HG03066 (cell line): Measurements from ENCODE around the gene OSCAR.

Source experiments
- ATAC-seq: cut with Tn5 transposase; IDR thresholded peaks from one replicate; pipeline ENCODE4 v1.9.1; 2021; ENCODE audit warnings: low read depth; ENCODE audit not compliant: unreplicated experiment

Gene OSCAR, protein sequence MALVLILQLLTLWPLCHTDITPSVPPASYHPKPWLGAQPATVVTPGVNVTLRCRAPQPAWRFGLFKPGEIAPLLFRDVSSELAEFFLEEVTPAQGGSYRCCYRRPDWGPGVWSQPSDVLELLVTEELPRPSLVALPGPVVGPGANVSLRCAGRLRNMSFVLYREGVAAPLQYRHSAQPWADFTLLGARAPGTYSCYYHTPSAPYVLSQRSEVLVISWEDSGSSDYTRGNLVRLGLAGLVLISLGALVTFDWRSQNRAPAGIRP

GRCh38 chr19:54100561-54100960 is at the start of gene OSCAR:
Gene OSCAR, minus strand, starts transcription at chr19:54100803. Its CDS starts 11 bp downstream, at chr19:54100792.
- no peak for ATAC-seq

- no peak for ATAC-seq
These were observed 48.6 kb upstream of the OSCAR start for GRCh38 chr19:54149021-54149812.

- ATAC-seq: no peak
These were observed 47.6 kb upstream of the OSCAR start for GRCh38 chr19:54148158-54148557.

GRCh38 chr19:54147676-54148075 is 47.1 kb upstream of the OSCAR start:
- no peak for ATAC-seq

DNA sequence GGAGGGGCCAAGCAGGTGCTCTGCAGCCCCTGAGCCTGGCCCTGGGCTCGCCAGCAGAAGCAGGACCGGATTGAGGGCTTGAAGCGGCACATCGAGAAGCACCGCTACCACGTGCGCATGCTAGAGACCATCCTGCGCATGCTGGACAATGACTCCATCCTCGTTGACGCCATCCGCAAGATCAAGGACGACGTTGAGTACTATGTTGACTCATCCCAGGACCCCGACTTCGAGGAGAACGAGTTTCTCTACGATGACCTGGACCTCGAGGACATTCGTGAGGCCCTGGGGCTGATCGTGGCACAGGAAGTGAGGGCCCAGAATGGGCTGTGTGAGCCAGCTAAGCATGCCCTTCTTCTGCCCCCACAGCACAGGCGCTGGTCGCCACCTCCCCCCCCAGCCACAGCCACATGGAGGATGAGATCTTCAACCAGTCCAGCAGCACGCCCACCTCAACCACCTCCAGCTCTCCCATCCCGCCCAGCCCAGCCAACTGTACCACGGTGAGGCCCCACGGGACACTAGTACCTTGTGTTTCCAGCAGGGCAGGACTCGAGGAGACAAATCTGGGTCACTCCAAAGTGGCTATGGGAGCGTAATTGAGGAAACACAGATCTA is 45.0 kb upstream of the OSCAR start:
- no peak for ATAC-seq

DNA sequence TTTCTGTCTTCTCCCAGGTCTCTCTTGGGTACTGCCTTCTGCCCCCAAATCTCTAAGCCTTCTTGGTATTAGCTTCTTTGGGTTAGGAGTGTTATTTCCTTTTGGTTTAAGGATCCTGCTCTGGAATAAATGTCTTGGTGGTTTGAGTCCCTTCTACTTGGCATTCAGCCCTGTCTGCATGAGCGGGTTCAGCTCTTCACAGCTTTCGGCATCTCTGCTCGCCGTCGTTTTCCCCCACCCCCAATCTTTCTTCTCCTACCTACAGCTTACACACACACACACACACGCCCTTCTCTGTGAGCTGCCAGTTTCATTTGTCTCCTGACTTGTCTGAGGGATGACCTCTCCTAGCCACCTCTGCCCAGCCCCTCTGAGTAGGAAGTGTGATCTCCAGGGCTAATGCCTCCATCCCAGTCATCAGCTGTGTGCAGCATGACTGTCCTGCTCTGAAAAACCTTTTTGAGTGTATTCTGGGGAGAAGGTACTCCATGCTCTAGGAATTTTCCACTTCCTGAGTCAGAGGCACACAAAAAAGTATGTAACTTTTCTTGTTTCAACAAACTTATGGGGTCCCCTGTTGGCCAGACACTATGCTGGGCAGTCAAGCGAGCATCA is 41.7 kb upstream of the OSCAR start:
- no peak for ATAC-seq

DNA sequence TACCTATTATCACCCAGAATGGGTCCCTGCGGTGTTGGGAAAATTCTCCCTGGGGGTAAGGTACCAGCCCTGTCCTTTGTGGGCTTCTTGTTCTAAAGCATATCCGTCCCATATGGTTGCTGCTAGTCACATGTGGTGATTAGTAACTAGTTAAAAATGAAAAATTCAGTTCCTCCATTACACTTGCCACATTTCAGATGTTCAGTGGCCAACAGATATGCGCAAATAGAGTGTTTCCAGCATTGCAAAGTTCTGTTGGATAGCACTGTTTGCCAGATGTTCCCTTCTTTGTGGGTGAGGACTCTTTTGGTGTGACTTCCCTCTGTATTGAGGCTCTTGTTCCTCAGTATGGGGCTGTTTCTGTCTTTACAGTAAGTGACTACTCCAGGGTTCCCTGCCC is 40.8 kb upstream of the OSCAR start:
- ATAC-seq: no peak

DNA sequence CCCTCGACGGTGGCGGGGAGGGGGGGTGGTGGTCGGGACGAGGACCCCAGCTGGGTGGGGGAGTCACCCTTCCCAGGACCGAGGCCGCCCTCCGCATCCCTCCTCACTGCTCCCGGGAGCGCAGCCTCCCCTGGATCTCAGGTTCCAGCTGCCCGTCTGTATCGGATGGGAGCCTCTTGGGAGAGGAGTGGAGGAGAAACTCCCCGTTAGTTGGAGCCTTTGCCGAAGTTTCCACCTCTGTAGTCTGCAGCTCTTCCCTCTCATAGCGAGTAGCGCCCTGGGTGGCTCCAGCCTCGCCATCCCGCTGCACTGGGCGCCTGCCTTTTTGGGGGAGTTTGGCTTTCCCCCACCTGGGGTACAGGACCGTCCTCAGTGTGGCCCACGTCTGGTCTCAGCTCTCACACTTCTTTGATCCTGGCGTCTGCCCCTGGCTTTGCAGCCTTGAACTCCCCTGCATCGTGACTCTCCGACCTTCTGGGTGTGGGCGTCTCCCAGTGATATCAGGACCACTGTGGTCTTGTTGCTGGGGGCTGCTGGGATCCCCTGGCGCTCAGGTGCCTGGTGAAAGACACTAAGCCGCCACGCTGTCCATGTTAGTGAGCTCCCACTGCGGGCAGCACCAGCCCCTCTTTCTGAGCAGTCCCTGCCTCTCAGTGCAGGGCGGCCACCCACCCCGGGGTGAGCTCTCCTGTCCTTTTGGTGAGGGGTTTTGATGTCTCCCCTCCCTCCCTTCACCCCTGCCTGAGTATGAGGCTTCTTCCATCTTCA is 38.1 kb upstream of the OSCAR start:
- no peak for ATAC-seq

DNA sequence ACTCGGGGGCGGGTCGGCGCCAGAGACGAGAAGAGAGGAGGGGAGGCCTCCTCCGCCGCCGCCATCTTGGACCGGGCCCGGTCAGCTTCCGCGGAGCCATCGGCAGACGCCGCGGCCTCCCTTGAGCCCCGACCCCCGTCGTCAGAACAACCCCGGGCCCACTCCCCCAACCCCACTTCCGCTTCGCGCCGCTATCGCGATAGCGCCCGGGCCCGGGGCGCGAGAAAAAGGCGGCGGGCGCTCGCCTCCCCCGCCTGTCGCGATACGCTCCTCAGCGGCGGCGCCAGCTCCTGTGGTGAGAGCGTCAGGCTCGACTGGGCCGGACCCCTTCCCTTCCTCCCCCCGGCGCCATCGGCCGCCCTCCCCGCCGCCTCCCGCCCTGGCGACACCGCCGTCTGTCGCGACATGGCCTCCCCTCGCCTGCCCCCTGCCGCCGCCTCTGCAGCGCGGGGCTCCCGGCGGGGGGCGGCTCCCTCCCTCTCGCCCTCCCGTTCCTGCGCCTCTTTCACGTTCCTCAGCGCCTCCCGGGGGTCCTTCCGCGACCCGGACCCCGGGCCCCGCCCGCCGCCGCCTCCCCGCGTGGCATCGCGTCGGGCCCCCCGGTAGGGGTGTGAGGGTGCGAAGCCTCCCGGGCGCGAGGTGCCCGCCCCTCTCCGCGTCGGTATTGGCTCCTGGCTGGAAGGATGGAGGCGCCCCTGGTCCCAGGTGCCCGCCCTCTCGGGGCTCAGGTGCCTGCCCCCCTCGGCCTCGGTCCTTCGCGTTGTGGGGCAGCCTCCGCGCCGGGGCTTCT is 37.3 kb upstream of the OSCAR start, which contains the start of gene CNOT3:
TSS of gene CNOT3 (plus strand) at position 64 of the 790 bp plus-strand sequence. CDS start 5,217 bp downstream, outside the sequence.
- ATAC-seq: no peak

- peak; percentile 73 for ATAC-seq
These were observed 36.5 kb upstream of the OSCAR start for GRCh38 chr19:54136864-54137698.

- no peak for ATAC-seq
These were observed 35.7 kb upstream of the OSCAR start for GRCh38 chr19:54136086-54136863.

- no peak for ATAC-seq
These were observed 33.5 kb upstream of the OSCAR start for GRCh38 chr19:54133957-54134590.

DNA sequence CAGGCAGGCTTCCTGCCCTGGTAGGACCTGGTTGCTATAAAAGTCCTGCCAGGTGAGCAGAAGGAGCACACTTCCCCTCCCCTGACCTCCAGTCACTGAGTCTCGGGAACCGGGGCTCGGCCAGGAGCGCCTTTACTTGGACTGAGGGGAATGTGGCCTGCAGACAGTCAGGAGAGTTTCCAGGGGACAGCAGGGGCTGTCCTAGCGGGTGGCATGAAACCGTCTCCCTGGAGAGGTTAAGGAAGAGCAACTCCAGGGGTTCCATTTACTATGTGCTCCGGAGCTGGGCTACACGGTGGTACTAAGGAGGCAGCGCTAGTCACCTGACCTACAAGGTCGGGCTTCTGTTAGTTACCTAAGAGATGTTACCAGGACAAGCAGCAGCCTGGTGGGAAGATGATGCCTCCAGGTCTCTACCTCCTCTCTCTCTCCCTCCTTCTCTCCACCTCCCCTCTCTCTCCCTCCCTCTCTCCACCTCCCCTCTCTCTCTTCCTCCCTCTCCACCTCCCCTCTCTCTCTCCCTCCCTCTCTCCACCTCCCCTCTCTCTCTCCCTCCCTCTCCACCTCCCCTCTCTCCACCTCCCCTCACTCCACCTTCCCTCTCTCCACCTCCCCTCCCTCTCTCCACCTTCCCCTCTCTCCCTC is 32.8 kb upstream of the OSCAR start:
- no peak for ATAC-seq

GRCh38 chr19:54129617-54129996 is 29.0 kb upstream of the OSCAR start:
- no peak for ATAC-seq

DNA sequence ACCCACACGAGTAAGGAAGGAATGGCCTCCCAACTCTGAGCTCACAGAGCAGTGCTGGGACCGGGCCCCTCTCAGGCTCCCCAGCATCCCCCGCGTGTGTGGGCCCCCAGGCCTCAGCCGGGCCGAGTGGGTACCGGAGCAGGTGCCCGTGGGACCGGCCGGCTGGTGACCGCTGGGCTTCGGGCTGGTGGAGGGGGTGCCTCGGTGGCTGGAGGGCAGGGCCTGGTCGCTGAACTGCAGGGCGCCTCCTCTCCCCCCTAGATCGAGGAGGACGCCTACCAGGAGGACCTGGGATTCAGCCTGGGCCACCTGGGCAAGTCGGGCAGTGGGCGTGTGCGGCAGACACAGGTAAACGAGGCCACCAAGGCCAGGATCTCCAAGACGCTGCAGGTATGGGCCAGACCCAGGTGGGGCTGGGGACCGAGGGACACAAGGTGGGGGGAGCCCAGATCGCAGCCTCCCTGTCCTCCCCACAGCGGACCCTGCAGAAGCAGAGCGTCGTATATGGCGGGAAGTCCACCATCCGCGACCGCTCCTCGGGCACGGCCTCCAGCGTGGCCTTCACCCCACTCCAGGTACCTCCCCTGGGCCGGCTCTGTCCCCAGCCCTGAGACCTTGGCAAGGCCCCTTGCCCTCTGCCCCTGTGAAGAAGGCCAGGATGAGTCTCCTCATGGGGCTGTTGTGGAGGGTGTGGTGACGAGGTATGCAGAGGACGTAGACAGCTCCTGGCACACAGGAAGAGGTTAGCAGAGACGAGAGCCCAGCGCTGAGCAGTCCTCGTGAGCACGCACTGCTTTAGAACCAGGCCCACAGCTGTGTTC is 28.4 kb upstream of the OSCAR start:
- ATAC-seq: no peak

DNA sequence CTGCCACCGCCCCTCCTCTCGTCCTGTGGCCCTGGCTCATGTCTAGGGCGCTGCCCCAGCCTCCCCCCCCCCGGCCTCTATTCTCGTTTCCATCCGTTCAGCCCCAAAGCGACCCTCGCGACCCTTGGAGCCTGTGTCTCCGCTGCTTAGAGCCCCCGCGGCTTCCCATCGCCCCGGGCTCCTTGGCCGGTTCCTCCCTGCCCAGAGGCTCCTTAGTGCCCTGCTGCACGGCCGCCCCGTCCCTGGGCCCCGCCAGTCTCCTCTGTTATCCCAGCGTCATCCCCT is 27.8 kb upstream of the OSCAR start:
- no peak for ATAC-seq
